ENCODE data around the gene PLEKHO2.

- no peak for TF ChIP-seq CTCF (IDR thresholded peaks at IDR 0.05 in 8 of 11, conservative IDR thresholded peaks at IDR 0.05 in 3 of 11)
- TF ChIP-seq POLR2A (IDR thresholded peaks at IDR 0.05), result no peak
Measured at GRCh38 chr15:64896371-64897069, 54.8 kb downstream of the PLEKHO2 start.
